RWPE1 (cell line): ENCODE results near the gene MAP7D3.

Source experiments
- CTCF ChIA-PET: fragments of 350-600 bp; sonication (Branson Sonifier 250); formaldehyde crosslinking; extraction: SDS; loops from one replicate; lab custom pipeline; 2021; lab: Yijun Ruan, JAX
- POLR2A ChIA-PET: fragments of 400-600 bp; formaldehyde crosslinking; extraction: SDS; loops from one replicate; lab custom pipeline; 2020; ENCODE audit warnings: antibody characterized with exemption; ENCODE audit not compliant: low non-redundant PET; lab: Yijun Ruan, JAX
- DNase-seq: peaks from one replicate; pipeline ENCODE4 v3.0.0; 2012; ENCODE audit warnings: low spot score
- H3K27ac ChIP-seq: fragments of 450-650 bp; 2 replicates; pipeline ENCODE4 v1.5.1; 2017
- CTCF ChIP-seq: fragments of 450-650 bp; conservative IDR thresholded peaks from 2 replicates; pipeline ENCODE4 v1.5.1; 2017; ENCODE audit warnings: low read depth, mild to moderate bottlenecking

MAP7D3 gene

GRCh38 chrX:136183917-136184316 is 67.3 kb downstream of the MAP7D3 start:
- H3K27ac ChIP-seq: no peak overlapping the region
- no peak for TF ChIP-seq CTCF
- no peak for DNase-seq
- ChIA-PET CTCF (no interaction called here), POLR2A (no interaction called here)

- DNase-seq: no peak
- ChIA-PET CTCF (no interaction called here), POLR2A (no interaction called here)
- no peak overlapping the region for H3K27ac ChIP-seq
- no peak for TF ChIP-seq CTCF
Measured at GRCh38 chrX:136183172-136183571, 68.0 kb downstream of the MAP7D3 start.

DNA sequence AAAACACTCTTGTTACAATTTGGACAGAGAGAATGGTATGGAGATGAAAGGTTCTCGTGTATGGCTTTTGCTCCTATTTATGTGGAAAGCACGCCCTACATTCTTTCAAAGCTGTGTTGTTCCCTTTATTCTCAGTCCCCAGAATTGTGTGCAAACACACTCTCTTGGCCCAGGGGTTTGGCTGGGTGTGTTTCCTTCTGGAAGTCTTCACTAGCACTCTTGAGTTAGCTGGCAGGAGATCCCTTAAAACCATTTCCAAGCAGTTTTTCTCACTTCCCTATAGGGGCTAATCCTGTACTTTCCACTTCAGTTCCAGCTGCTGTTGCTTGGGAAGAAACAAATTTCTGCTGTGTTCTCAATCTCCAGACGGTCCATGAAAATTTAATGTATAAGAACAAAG is 68.8 kb downstream of the MAP7D3 start:
- no peak for DNase-seq
- no peak for TF ChIP-seq CTCF
- no peak overlapping the region for H3K27ac ChIP-seq
- CTCF ChIA-PET: no interaction called here
- POLR2A ChIA-PET: no interaction called here

DNA sequence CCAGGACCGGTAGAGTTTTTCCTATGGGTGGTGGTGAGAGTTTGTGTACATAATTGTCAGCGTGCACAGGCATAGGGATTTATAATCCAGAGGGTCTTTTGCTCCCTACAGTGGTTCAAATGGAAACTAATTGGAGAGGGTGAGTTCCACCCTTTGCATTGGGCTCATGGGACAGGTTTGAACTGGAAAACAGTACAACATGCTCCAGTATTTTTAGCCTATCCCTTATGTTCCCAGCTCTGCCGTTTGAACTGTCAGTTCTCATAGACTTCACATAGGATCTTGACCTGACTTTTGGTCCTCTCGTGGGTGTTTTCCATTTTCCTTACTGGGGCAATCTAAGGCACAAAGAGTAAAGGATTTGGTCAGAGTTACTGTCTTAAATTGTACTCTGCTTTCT is 72.1 kb downstream of the MAP7D3 start:
- no peak for DNase-seq
- POLR2A ChIA-PET: no interaction called here
- CTCF ChIA-PET: interaction anchor here (0.6 kb wide), 1 partner anchor 306 kb away, joined by 5 read pairs; no protein-coding TSS in a partner anchor
- no peak overlapping the region for H3K27ac ChIP-seq
- TF ChIP-seq CTCF: no peak

DNA sequence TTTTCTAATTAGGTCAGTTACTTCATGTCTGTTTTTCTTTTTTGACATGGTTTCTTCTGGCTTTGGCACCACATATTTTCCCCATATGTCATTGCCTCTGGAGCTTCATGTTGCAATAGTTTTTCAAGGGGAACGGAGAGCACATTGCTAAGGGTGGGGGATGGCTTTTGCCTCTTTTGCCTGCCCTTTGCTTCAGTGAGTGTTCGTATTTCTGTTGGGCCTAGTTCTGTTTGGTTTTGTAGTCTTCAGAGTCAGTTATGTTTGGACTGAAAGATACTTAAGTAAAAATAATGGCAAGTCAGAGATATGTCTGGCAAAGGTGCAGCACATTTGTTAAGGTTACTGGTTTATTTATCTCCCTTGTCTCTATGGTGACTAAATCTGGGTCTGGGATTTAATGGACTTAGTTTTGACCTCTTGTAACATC is 74.8 kb downstream of the MAP7D3 start:
- DNase-seq: peak; percentile 30
- no peak overlapping the region for H3K27ac ChIP-seq
- ChIA-PET CTCF (no interaction called here), POLR2A (no interaction called here)
- TF ChIP-seq CTCF: no peak

- POLR2A ChIA-PET: no interaction called here
- CTCF ChIA-PET: interaction anchor here (0.6 to 1.4 kb wide), 2 partner anchors 9 to 1404 kb away, joined by 3 to 4 read pairs; no protein-coding TSS in a partner anchor
- DNase-seq: no peak
- no peak overlapping the region for H3K27ac ChIP-seq
- TF ChIP-seq CTCF: no peak
Measured at GRCh38 chrX:136171420-136171819, 79.8 kb downstream of the MAP7D3 start.
